Measurements from ENCODE around the gene PLK2.

Gene PLK2

DNA sequence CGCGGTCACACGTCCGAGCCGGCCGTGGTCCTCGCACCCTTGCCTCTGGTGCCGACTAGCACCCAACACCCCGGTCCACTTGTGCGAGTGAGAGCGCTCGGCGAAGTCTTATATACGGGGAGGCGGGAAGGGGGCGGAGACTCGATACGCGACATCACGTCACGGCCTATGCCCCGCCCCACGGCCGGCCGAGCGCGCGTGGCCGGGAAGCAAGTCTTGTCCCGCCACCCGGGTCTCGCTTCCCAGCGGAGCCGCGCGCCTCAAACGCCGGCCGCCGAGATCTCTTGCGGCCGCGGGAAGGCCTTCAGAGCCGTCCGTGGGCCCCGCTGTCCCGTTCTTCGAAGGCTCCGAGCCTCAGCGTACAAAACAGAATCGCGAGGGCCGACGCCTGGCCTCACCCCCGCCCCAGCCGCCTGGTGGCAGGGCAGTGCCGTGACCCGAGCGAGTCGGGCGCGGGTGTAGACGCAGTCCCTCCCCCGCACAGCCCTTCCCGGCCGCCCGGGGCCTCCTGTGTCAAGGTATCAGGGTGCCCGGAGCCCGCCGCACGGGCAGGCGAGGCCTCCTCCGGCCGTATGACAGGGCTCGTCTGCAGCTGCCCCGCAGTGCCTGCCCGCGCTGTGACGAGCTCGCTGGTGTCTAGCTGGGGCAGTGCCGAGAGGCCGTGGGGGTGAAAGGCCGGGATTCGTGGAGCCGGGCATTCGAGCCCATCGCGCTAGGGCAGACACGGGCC is at the start of gene PLK2:
Gene PLK2, minus strand, starts transcription at position 85 of the 730 bp plus-strand sequence. CDS start 127 bp downstream, outside the sequence.
- H3K9me3 Mint-ChIP-seq, result no peaks in the 10 kb centered on the region
- H3K4me3 Mint-ChIP-seq, result peak within 1 kb of the TSS; percentile 95 to 99 (median 98)
- no peaks in the 10 kb centered on the region for H3K27me3 Mint-ChIP-seq (ENCODE audit: low read depth)

DNA sequence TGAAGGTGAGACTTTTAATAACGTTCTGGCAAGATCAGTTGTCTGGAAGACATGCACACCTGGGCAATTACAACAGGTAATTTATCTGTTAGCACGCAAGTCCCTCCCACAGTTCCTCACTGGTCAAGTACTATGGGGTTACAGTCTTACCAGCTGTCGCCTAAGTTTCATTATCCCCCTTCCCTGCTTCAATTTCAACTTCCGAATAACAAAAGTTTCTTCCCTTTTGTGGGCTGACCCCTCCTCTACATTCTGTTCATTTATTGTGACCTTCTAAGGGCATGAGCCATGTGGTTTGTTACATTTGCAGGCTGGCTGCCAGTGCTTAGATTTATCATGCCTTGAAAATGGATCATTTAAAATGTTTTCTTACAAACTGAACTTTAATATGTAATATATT is 47.8 kb upstream of the PLK2 start:
- H3K9me3 Mint-ChIP-seq, result peaks cover 2% of the 10 kb centered on the region
- no peak overlapping the region for H3K4me3 Mint-ChIP-seq
- TF ChIP-seq, protein P1, sequence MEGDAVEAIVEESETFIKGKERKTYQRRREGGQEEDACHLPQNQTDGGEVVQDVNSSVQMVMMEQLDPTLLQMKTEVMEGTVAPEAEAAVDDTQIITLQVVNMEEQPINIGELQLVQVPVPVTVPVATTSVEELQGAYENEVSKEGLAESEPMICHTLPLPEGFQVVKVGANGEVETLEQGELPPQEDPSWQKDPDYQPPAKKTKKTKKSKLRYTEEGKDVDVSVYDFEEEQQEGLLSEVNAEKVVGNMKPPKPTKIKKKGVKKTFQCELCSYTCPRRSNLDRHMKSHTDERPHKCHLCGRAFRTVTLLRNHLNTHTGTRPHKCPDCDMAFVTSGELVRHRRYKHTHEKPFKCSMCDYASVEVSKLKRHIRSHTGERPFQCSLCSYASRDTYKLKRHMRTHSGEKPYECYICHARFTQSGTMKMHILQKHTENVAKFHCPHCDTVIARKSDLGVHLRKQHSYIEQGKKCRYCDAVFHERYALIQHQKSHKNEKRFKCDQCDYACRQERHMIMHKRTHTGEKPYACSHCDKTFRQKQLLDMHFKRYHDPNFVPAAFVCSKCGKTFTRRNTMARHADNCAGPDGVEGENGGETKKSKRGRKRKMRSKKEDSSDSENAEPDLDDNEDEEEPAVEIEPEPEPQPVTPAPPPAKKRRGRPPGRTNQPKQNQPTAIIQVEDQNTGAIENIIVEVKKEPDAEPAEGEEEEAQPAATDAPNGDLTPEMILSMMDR (IDR thresholded peaks at IDR 0.05; ENCODE audit: unreplicated experiment in 3 of 3), result no peak
- no peaks in the 10 kb centered on the region for H3K4me1 Mint-ChIP-seq
- no peaks in the 10 kb centered on the region for H3K27me3 Mint-ChIP-seq (ENCODE audit: low read depth)
- H3K36me3 Mint-ChIP-seq (ENCODE audit: low read depth), result no peaks in the 10 kb centered on the region
- no peak overlapping the region for H3K27ac Mint-ChIP-seq

More for the DNA sequence above, at the start of gene PLK2:
- peaks cover 34% of the 10 kb centered on the region for H3K36me3 Mint-ChIP-seq (ENCODE audit: low read depth)
- H3K4me1 Mint-ChIP-seq, result peaks cover 33% of the 10 kb centered on the region
- TF ChIP-seq, protein P1 (IDR thresholded peaks at IDR 0.05; ENCODE audit: unreplicated experiment in 3 of 3), result no peak
- peak within 1 kb of the TSS; percentile 71 to 96 (median 96) for H3K27ac Mint-ChIP-seq

DNA sequence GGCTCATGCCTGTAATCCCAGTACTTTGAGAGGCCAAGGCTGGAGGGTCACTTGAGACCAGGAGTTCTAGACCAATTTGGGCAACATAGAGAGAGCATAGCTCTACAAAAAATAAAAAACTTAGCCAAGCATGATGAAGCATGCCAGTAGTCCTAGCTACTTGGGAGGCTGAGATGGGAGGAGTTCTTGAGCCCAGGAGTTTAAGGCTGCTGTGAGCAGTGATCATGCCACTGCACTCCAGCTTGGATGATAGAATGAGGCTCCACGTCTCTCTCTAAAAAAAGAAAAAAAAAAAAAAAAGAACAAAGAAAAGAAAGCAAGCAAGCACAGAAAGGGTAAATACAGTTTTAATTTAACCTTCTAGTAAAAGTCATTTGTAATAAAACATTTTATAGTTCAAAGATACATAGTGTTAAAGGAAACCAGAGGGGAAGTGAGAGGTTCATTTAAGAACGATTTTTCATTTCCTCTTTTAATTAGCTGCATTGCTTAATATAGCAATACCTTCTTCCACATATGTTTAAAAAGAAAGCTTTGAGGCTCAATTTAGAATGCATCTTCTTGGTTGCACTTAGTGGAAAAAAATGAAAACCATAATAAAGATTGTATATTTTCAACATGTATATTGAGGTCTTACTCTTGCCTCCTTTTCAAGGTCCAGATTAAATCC is 46.2 kb upstream of the PLK2 start:
- TF ChIP-seq, protein P1 (IDR thresholded peaks at IDR 0.05; ENCODE audit: unreplicated experiment in 3 of 3), result no peak
- H3K27ac Mint-ChIP-seq, result no peak overlapping the region
- H3K36me3 Mint-ChIP-seq (ENCODE audit: low read depth), result no peaks in the 10 kb centered on the region
- H3K4me1 Mint-ChIP-seq, result no peaks in the 10 kb centered on the region
- H3K27me3 Mint-ChIP-seq (ENCODE audit: low read depth), result no peaks in the 10 kb centered on the region
- no peaks in the 10 kb centered on the region for H3K9me3 Mint-ChIP-seq
- no peak overlapping the region for H3K4me3 Mint-ChIP-seq

DNA sequence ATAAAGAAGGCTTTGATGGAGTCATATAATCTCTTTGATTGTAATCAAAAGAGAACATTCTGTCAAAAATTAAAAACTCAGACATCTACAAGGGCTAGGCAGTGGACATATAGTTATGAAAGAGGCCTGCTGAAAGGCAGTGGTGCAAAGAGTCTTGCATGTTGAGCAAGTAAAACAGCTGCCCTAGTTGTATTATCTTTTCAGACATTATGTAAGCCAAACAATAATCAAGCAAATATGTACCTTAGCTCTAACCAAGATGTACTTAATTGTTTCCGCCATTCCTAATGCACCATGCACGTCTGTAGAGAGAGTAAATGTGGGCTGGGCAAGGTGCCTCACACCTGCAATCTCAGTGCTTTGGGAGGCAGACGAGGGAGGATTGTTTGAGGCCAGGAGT is 45.6 kb upstream of the PLK2 start:
- H3K4me3 Mint-ChIP-seq, result no peak overlapping the region
- H3K4me1 Mint-ChIP-seq, result no peaks in the 10 kb centered on the region
- H3K36me3 Mint-ChIP-seq (ENCODE audit: low read depth), result no peaks in the 10 kb centered on the region
- no peak overlapping the region for H3K27ac Mint-ChIP-seq
- TF ChIP-seq, protein P1 (IDR thresholded peaks at IDR 0.05; ENCODE audit: unreplicated experiment in 3 of 3), result no peak
- no peaks in the 10 kb centered on the region for H3K9me3 Mint-ChIP-seq
- no peaks in the 10 kb centered on the region for H3K27me3 Mint-ChIP-seq (ENCODE audit: low read depth)

DNA sequence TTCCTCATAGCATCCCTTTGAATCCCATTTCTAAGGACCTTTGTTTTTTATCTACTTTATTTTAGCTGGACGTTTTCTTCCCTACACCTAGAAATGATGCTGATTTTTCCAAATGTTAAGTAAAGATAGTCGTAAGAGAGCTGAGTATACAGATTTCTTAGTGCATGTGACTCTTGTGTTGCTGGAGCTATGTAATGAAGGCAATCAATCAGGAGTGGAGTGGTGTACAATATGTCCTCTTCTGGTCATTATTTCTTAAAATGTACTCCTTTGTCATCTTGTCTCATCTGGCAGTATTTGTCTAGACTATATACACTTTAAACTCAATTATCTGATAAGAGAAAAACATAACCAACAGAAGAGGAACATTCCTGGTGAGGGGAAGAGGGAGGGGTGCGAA is 44.9 kb upstream of the PLK2 start:
- Mint-ChIP-seq H3K27me3 (ENCODE audit: low read depth) (no peaks in the 10 kb centered on the region), H3K4me1 (no peaks in the 10 kb centered on the region), H3K36me3 (ENCODE audit: low read depth) (no peaks in the 10 kb centered on the region), H3K4me3 (no peak overlapping the region), H3K9me3 (no peaks in the 10 kb centered on the region), H3K27ac (no peak overlapping the region)
- TF ChIP-seq, protein P1 (IDR thresholded peaks at IDR 0.05; ENCODE audit: unreplicated experiment in 3 of 3), result no peak
